ENCODE results near the gene DNAH9.

DNA sequence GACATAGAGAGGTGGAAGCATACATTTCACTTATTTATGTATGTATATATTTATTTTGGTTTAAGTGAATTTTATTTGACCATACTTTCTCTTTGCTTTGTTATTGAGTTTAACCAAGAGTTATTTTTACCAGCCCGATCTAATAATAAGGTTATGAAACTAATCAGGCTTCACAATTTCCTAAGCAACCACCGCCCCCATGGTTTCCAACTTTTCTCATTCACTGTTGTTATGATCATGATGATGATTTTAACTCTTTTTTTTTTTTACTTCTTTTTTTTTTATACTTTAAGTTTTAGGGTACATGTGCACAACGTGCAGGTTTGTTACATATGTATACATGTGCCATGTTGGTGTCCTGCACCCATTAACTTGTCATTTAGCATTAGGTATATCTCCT, 30.6 kb downstream of the DNAH9 start:
- TF ChIP-seq, protein P1, sequence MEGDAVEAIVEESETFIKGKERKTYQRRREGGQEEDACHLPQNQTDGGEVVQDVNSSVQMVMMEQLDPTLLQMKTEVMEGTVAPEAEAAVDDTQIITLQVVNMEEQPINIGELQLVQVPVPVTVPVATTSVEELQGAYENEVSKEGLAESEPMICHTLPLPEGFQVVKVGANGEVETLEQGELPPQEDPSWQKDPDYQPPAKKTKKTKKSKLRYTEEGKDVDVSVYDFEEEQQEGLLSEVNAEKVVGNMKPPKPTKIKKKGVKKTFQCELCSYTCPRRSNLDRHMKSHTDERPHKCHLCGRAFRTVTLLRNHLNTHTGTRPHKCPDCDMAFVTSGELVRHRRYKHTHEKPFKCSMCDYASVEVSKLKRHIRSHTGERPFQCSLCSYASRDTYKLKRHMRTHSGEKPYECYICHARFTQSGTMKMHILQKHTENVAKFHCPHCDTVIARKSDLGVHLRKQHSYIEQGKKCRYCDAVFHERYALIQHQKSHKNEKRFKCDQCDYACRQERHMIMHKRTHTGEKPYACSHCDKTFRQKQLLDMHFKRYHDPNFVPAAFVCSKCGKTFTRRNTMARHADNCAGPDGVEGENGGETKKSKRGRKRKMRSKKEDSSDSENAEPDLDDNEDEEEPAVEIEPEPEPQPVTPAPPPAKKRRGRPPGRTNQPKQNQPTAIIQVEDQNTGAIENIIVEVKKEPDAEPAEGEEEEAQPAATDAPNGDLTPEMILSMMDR (optimal IDR thresholded peaks at IDR 0.05 in 1 of 3, IDR thresholded peaks at IDR 0.05 in 1 of 3, conservative IDR thresholded peaks at IDR 0.05 in 1 of 3; ENCODE audit: extremely low read depth in 1 of 3, insufficient read depth in 2 of 3, low read length in 3 of 3), result no peak
- no peak for TF ChIP-seq EZH2 (IDR thresholded peaks at IDR 0.05; ENCODE audit: low read length)
